Effector memory CD4-positive, alpha-beta T cell (primary cell): ENCODE data around the gene PGP.

Experiments
- DNase-seq, 3 donors: peaks; one replicate each; pipeline ENCODE4 v3.0.0-alpha.2; 2020
- H3K27ac ChIP-seq: 2 replicates; pipeline ENCODE4 v1.7.0; 2013; ENCODE audit warnings: mild to moderate bottlenecking, low read length, moderate library complexity; ENCODE audit not compliant: insufficient read depth, poor library complexity, severe bottlenecking
- H3K27me3 ChIP-seq: replicated peaks from 2 replicates; pipeline ENCODE4 v1.7.0; 2013; ENCODE audit warnings: mild to moderate bottlenecking, low read length; ENCODE audit not compliant: insufficient read depth, control insufficient read depth, poor library complexity, severe bottlenecking
- H3K36me3 ChIP-seq: 2 replicates; pipeline ENCODE4 v1.7.0; 2013; ENCODE audit warnings: mild to moderate bottlenecking, low read length, moderate library complexity; ENCODE audit not compliant: control insufficient read depth, insufficient read depth
- H3K4me1 ChIP-seq: 2 replicates; pipeline ENCODE4 v1.7.0; 2013; ENCODE audit warnings: low read length, mild to moderate bottlenecking; ENCODE audit not compliant: control insufficient read depth, insufficient read depth, poor library complexity, severe bottlenecking
- H3K4me3 ChIP-seq: 2 replicates; pipeline ENCODE4 v1.7.0; 2013; ENCODE audit warnings: low read length, low read depth, mild to moderate bottlenecking; ENCODE audit not compliant: insufficient read depth, poor library complexity, severe bottlenecking
- H3K9me3 ChIP-seq: 2 replicates; pipeline ENCODE4 v1.7.0; 2013; ENCODE audit warnings: mild to moderate bottlenecking, low read length, moderate library complexity; ENCODE audit not compliant: control insufficient read depth

Gene PGP

GRCh38 chr16:2184346-2184745 lies 30.3 kb downstream of the PGP start:
- Histone ChIP-seq H3K4me3 (no peak overlapping the region), H3K27me3 (no peaks in the 10 kb centered on the region), H3K27ac (no peak overlapping the region), H3K9me3 (no peaks in the 10 kb centered on the region), H3K36me3 (no peaks in the 10 kb centered on the region), H3K4me1 (no peaks in the 10 kb centered on the region)
- no peak for DNase-seq

- H3K36me3 ChIP-seq: no peaks in the 10 kb centered on the region
- H3K27me3 ChIP-seq: no peaks in the 10 kb centered on the region
- no peak overlapping the region for H3K4me3 ChIP-seq
- DNase-seq: no peak
- no peaks in the 10 kb centered on the region for H3K9me3 ChIP-seq
- H3K4me1 ChIP-seq: no peaks in the 10 kb centered on the region
- H3K27ac ChIP-seq: no peak overlapping the region
Observed at GRCh38 chr16:2183671-2184070, 31.0 kb downstream of the PGP start.

GRCh38 chr16:2181952-2182351 lies 32.7 kb downstream of the PGP start:
- DNase-seq: no peak
- Histone ChIP-seq H3K36me3 (peaks cover 2% of the 10 kb centered on the region), H3K4me3 (no peak overlapping the region), H3K27me3 (no peaks in the 10 kb centered on the region), H3K9me3 (no peaks in the 10 kb centered on the region), H3K27ac (no peak overlapping the region), H3K4me1 (no peaks in the 10 kb centered on the region)

- DNase-seq: no peak
- no peak overlapping the region for H3K27ac ChIP-seq
- H3K27me3 ChIP-seq: no peaks in the 10 kb centered on the region
- H3K4me3 ChIP-seq: no peak overlapping the region
- no peaks in the 10 kb centered on the region for H3K4me1 ChIP-seq
- H3K36me3 ChIP-seq: peaks cover 8% of the 10 kb centered on the region
- no peaks in the 10 kb centered on the region for H3K9me3 ChIP-seq
Observed at GRCh38 chr16:2180962-2181923, 33.4 kb downstream of the PGP start.

GRCh38 chr16:2180461-2180860 lies 34.2 kb downstream of the PGP start:
- Histone ChIP-seq H3K4me3 (no peak overlapping the region), H3K27me3 (no peaks in the 10 kb centered on the region), H3K36me3 (peaks cover 15% of the 10 kb centered on the region), H3K9me3 (no peaks in the 10 kb centered on the region), H3K27ac (no peak overlapping the region), H3K4me1 (no peaks in the 10 kb centered on the region)
- no peak for DNase-seq

GRCh38 chr16:2179576-2179975 lies 35.1 kb downstream of the PGP start:
- Histone ChIP-seq H3K9me3 (no peaks in the 10 kb centered on the region), H3K4me1 (no peaks in the 10 kb centered on the region), H3K4me3 (no peak overlapping the region), H3K27ac (no peak overlapping the region), H3K36me3 (peaks cover 23% of the 10 kb centered on the region), H3K27me3 (no peaks in the 10 kb centered on the region)
- DNase-seq: no peak

GRCh38 chr16:2179107-2179501 lies 35.5 kb downstream of the PGP start:
- no peak for DNase-seq
- Histone ChIP-seq H3K27me3 (no peaks in the 10 kb centered on the region), H3K4me3 (no peak overlapping the region), H3K36me3 (peaks cover 28% of the 10 kb centered on the region), H3K4me1 (no peaks in the 10 kb centered on the region), H3K9me3 (no peaks in the 10 kb centered on the region), H3K27ac (no peak overlapping the region)

- no peaks in the 10 kb centered on the region for H3K4me1 ChIP-seq
- H3K4me3 ChIP-seq: no peak overlapping the region
- H3K36me3 ChIP-seq: peaks cover 31% of the 10 kb centered on the region
- no peak overlapping the region for H3K27ac ChIP-seq
- no peaks in the 10 kb centered on the region for H3K9me3 ChIP-seq
- peak; percentile 15 to 32 (median 19) for DNase-seq
- no peaks in the 10 kb centered on the region for H3K27me3 ChIP-seq
Observed at GRCh38 chr16:2178321-2179106, 36.1 kb downstream of the PGP start.

- Histone ChIP-seq H3K9me3 (no peaks in the 10 kb centered on the region), H3K36me3 (peaks cover 37% of the 10 kb centered on the region), H3K27me3 (no peaks in the 10 kb centered on the region), H3K4me3 (no peak overlapping the region), H3K27ac (no peak overlapping the region), H3K4me1 (no peaks in the 10 kb centered on the region)
- no peak for DNase-seq
Observed at GRCh38 chr16:2177561-2177960, 37.1 kb downstream of the PGP start.

- Histone ChIP-seq H3K4me1 (no peaks in the 10 kb centered on the region), H3K4me3 (no peak overlapping the region), H3K36me3 (peaks cover 38% of the 10 kb centered on the region), H3K27me3 (no peaks in the 10 kb centered on the region), H3K27ac (no peak overlapping the region), H3K9me3 (no peaks in the 10 kb centered on the region)
- DNase-seq: no peak
Observed at GRCh38 chr16:2177101-2177500, 37.5 kb downstream of the PGP start.
